Pancreas (tissue), 10 donors: ENCODE measurements around the gene ZNF485. TPM values are rescaled to one million over a fixed set of nuclear protein-coding genes. Genes with fewer than 3 reads are reported as not detected.

Source experiments
- ATAC-seq, 4 donors: fragments of 200-7000 bp; cut with Tn5 transposase; one replicate each; pipeline versions ENCODE4 v1.8.0 to v1.9.1; 2020; ENCODE audit warnings: mild to moderate bottlenecking in 4 of 4, moderate library complexity in 4 of 4
- DNase-seq, 6 donors: peaks; one replicate each; pipeline ENCODE4 v3.0.0-alpha.2; 2020
- FAIRE-seq: peaks from 2 replicates; lab custom pipeline; 2012; peaks lifted over from hg19 to GRCh38; lab: Jason Lieb, UNC
- H3K27ac ChIP-seq, 4 donors: fragments of 200-600 bp; sonication (generic); 1 replicate in 3 of 4; 2 replicates in 1 of 4; pipeline versions ENCODE4 v1.5.0 to v1.8.0; 2020
- H3K27me3 ChIP-seq, 4 donors: fragments of 200-600 bp; one replicate each; pipeline ENCODE4 v1.8.0; 2021
- H3K36me3 ChIP-seq, 3 donors: fragments of 200-600 bp; sonication (generic) in 1 of 3; one replicate each; pipeline versions ENCODE4 v1.5.0 to v1.8.0; 2020 to 2021
- H3K4me1 ChIP-seq, 3 donors: fragments of 200-600 bp; one replicate each; pipeline ENCODE4 v1.8.0; 2021
- H3K4me3 ChIP-seq, 4 donors: fragments of 200-600 bp; sonication (generic) in 2 of 4; one replicate each; pipeline versions ENCODE4 v1.5.0 to v1.8.0; 2020 to 2021
- H3K9me3 ChIP-seq, 4 donors: fragments of 200-600 bp; one replicate each; pipeline ENCODE4 v1.8.0; 2021
- CTCF ChIP-seq, 4 donors: fragments of 200-600 bp; sonication (generic) in 3 of 4; IDR thresholded peaks; one replicate each; pipeline versions ENCODE4 v1.5.0 to v1.8.0; 2021; ENCODE audit warnings: antibody characterized with exemption in 4 of 4
- WGBS, 2 donors: extraction: QIAGEN DNeasy Blood & Tissue Kit; methylation state at CpG; one replicate each; pipeline ENCODE4 v1.1.7; 2013; 5-methylcytosine and 5-hydroxymethylcytosine counted together
- intact Hi-C, 3 donors: fragments of 100-400 bp; cut with DNase I; formaldehyde crosslinking; loops; one replicate each; pipeline versions ENCODE4 v1.11.1 to v1.14.2; 2022
- polyA plus RNA-seq, 2 donors: library from polyadenylated mRNA; stranded (reverse); fragments of 200-250 nt; gene quantifications; one replicate each; pipeline ENCODE4 v1.2.3, GENCODE V29; 2013
- total RNA-seq, 6 donors: library from RNA; stranded (reverse); fragmentation: NEBNext Ultra II Directional in 4 of 6; extraction: Animal tissue kit (Norgen Biotek cat#: 25700) in 4 of 6; gene quantifications; one replicate each; pipeline versions ENCODE4 v1.2.1 to v1.2.4, GENCODE V29; 2021 to 2023
- donor health status: healthy with polysubstance abuse.
- donor health status: DM: no; HTN: no; CAD: no; lungs with moderate emphysema.
- donor health status: DM: no; HTN: no; CAD: no.
- donor health status: control.
- donor health status: control.
- donor health status: Bipolar disorder and iron deficiency.
- donor health status: DM: yes; HTN: yes; CAD: no.
- donor health status: DM: no; HTN: no; CAD: no.
- donor health status: DM: no; HTN: no; CAD: no.
- donor health status: DM: yes; HTN: yes; CAD: no.

Gene ZNF485
- total and polyA plus RNA-seq, 8 donors: 2.8 to 5.7 (median 4.2) TPM

GRCh38 chr10:43573250-43574000, 32.8 kb upstream of the ZNF485 start:
- H3K4me3 ChIP-seq: peak overlapping the region in 3 of 4 donors; percentile 42 to 75 (median 51)
- 67 to 70% methylated on average over 14 of the region's 14 CpGs for WGBS, 2 donors
- H3K27ac ChIP-seq: no peak overlapping the region
- H3K9me3 ChIP-seq: no peaks in the 10 kb centered on the region
- intact Hi-C loops: no loop called here
- no peak for FAIRE-seq
- H3K36me3 ChIP-seq: no peaks in the 10 kb centered on the region
- H3K4me1 ChIP-seq: peaks cover 0 to 9% (median 0%) of the 10 kb centered on the region in 3 donors
- H3K27me3 ChIP-seq: no peaks in the 10 kb centered on the region
- peak in 1 of 4 donors; percentile 5 for ATAC-seq
- DNase-seq: no peak
- no peak for TF ChIP-seq CTCF (IDR thresholded peaks at IDR 0.05)

- Histone ChIP-seq H3K4me1 (peaks cover 0 to 9% (median 0%) of the 10 kb centered on the region in 3 donors), H3K27ac (peak within 1 kb of the TSS in 1 of 4 donors; percentile 52), H3K4me3 (peak within 1 kb of the TSS; percentile 42 to 86 (median 63)), H3K27me3 (no peaks in the 10 kb centered on the region), H3K9me3 (no peaks in the 10 kb centered on the region), H3K36me3 (no peaks in the 10 kb centered on the region)
- ATAC-seq (peak; percentile 98 to 99 (median 99)), DNase-seq (peak; percentile 80 to 93 (median 86)), FAIRE-seq (peak; percentile 71)
- intact Hi-C loops: no loop called here
- TF ChIP-seq CTCF (IDR thresholded peaks at IDR 0.05): no peak
- 4 to 5% methylated on average over 77 to 78 of the region's 78 CpGs for WGBS, 2 donors
Observed at GRCh38 chr10:43574001-43574892, 32.0 kb upstream of the ZNF485 start, which contains the start of gene ZNF239. Gene ZNF239 (minus strand): TSS chr10:43574616. CDS start chr10:43558079, 16,537 bp downstream.

- DNase-seq: no peak
- TF ChIP-seq CTCF (IDR thresholded peaks at IDR 0.05): no peak
- intact Hi-C loops: no loop called here
- no peak for FAIRE-seq
- no peaks in the 10 kb centered on the region for H3K36me3 ChIP-seq
- H3K9me3 ChIP-seq: no peaks in the 10 kb centered on the region
- H3K4me1 ChIP-seq: peaks cover 0 to 9% (median 0%) of the 10 kb centered on the region in 3 donors
- WGBS, 2 donors: 79 to 80% methylated on average over 8 of the region's 8 CpGs
- no peaks in the 10 kb centered on the region for H3K27me3 ChIP-seq
- H3K27ac ChIP-seq: no peak overlapping the region
- no peak for ATAC-seq
- H3K4me3 ChIP-seq: peak overlapping the region; percentile 42 to 86 (median 63)
Observed at GRCh38 chr10:43574906-43575305, 31.3 kb upstream of the ZNF485 start.

- Histone ChIP-seq H3K27me3 (no peaks in the 10 kb centered on the region), H3K4me3 (no peak overlapping the region), H3K36me3 (no peaks in the 10 kb centered on the region), H3K9me3 (no peaks in the 10 kb centered on the region), H3K27ac (no peak overlapping the region), H3K4me1 (peaks cover 0 to 9% (median 0%) of the 10 kb centered on the region in 3 donors)
- WGBS, 2 donors: 95% methylated on average over 5 of the region's 5 CpGs
- intact Hi-C loops: no loop called here
- no peak for FAIRE-seq
- no peak for ATAC-seq
- no peak for DNase-seq
- no peak for TF ChIP-seq CTCF (IDR thresholded peaks at IDR 0.05)
Observed at GRCh38 chr10:43576062-43576461, 30.2 kb upstream of the ZNF485 start.
